ENCODE results near the gene HSPB8.
A peak's percentile ranks its signal among the peaks of the same experiment; 100 is the strongest.

Gene HSPB8

DNA sequence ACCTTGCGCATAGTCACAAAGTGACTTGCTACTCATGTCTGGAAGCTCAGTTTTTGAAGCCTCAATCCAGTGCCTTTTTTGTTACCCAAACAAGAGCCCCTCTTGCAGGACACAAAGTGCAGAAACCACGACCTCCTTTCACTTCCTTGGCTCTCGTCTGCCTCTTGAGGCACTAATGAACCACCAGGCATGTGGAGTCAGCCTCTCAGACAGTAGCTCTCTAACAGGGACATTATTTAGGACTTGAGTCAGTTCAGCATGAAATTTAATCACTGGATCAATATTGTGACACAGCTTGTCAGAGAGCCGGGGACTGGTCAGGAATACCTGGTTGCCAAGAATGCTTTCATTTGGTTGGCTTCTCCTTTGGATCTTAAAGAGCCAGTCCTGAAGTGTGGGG lies 46.7 kb downstream of the HSPB8 start:
- H3K4me3 ChIP-seq (ENCODE audit: low read depth, low read length) = no peak overlapping the region
- TF ChIP-seq, protein P1, sequence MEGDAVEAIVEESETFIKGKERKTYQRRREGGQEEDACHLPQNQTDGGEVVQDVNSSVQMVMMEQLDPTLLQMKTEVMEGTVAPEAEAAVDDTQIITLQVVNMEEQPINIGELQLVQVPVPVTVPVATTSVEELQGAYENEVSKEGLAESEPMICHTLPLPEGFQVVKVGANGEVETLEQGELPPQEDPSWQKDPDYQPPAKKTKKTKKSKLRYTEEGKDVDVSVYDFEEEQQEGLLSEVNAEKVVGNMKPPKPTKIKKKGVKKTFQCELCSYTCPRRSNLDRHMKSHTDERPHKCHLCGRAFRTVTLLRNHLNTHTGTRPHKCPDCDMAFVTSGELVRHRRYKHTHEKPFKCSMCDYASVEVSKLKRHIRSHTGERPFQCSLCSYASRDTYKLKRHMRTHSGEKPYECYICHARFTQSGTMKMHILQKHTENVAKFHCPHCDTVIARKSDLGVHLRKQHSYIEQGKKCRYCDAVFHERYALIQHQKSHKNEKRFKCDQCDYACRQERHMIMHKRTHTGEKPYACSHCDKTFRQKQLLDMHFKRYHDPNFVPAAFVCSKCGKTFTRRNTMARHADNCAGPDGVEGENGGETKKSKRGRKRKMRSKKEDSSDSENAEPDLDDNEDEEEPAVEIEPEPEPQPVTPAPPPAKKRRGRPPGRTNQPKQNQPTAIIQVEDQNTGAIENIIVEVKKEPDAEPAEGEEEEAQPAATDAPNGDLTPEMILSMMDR (IDR thresholded peaks at IDR 0.05; ENCODE audit: low read depth, low read length) = no peak

DNA sequence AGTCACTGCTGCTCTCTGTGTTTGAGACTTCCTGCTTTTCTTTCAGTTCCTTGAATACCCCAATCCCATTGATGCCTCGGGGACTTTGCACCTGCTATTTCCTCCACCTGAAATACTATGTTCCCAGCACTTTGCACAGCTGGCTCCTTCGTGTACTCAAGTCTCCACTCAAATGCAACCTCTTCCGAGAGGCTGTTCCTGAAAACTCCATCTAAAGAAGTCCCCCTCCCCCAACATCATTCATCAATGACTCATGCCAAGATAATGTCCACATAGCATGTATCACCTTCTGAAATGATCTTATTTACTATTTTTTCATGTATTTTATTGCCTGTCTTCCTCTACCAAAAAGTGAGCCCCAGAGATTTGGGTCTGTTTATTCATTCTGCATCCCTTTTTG lies 48.6 kb downstream of the HSPB8 start:
- no peak overlapping the region for H3K4me3 ChIP-seq (ENCODE audit: low read depth, low read length)
- TF ChIP-seq, protein P1 (IDR thresholded peaks at IDR 0.05; ENCODE audit: low read depth, low read length) = no peak

DNA sequence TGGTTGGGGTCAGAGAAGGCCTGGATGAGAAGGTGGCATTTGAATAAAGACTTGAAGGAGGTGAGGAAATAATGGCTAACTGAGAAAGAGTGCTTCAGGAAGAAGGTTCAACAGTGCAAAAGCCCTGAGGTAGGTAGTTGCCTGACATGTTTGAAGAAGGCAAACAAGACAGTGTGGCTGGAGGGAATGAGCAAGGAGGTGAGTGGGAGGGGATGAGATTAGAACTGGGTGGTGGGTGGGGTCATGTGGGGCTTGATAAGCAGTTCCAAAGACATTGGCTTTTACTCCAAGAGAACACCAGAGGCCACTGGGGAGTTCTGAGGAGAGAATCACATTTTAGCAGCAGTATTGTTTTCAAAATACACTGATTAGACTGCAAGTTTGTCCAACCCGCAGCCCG lies 50.5 kb downstream of the HSPB8 start:
- H3K4me3 ChIP-seq (ENCODE audit: low read depth, low read length) = no peak overlapping the region
- TF ChIP-seq, protein P1 (IDR thresholded peaks at IDR 0.05; ENCODE audit: low read depth, low read length) = no peak

DNA sequence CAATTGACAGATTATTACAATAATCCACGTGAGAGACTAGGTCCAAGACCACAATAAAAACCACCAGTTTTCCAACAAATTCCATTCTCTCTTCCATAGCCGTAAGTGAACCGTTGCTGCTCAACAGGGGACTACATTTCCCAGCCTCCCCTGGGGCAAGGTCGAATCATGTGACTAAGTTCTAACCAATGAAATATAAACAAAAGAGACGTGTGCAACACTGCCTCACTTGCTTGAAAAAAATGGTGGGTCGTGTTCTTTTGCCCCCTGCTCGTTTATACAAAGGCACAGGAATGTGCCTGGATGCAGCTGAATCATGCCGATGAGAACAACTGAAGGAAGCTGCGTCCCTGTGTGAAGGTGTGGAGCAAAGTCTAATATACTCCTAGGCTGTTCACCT lies 51.1 kb downstream of the HSPB8 start:
- TF ChIP-seq, protein P1 (IDR thresholded peaks at IDR 0.05; ENCODE audit: low read depth, low read length) = no peak
- H3K4me3 ChIP-seq (ENCODE audit: low read depth, low read length) = 0 out of 2 replicates have a peak overlapping the region, but pooled peaks have one; percentile 19

DNA sequence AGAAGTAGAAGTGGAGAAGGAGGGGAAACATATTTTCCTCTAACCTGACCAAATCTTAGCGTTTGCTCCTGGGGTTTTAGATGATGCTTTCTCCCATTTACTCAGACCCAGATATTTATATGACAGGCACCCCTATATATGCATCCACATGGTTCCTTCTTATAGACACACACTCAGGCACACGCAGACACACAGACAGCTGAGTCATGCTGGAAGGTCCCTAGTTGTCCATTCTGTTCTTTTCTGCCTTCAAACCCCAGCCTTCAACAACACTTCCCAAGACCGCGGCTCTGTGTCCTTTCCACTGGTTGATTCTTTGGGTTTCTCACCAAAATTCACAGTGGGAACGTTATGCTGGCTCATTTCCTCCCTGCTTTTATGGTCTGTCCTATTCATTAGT lies 52.1 kb downstream of the HSPB8 start:
- TF ChIP-seq, protein P1 (IDR thresholded peaks at IDR 0.05; ENCODE audit: low read depth, low read length) = no peak
- no peak overlapping the region for H3K4me3 ChIP-seq (ENCODE audit: low read depth, low read length)

DNA sequence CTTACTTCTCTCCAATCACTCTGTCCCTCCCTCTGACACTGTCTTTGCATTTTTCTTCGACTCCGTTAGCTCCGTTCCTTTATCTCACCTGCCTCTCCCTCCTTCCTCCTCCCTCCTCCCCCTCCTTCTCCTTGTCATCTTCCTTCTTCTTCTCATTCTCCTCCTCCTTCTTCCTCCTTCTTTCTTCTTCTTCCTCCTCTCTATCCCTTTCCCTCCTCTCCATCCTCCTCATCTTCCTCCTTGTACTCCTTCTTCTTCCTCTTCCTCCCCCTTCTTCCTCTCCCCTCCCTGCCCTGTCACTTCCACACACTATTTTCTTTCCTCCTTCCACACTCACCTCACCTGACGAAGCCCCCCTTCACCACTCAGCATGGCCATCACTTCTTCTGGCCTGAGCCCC lies 53.0 kb downstream of the HSPB8 start:
- no peak overlapping the region for H3K4me3 ChIP-seq (ENCODE audit: low read depth, low read length)
- TF ChIP-seq, protein P1 (IDR thresholded peaks at IDR 0.05; ENCODE audit: low read depth, low read length) = no peak

DNA sequence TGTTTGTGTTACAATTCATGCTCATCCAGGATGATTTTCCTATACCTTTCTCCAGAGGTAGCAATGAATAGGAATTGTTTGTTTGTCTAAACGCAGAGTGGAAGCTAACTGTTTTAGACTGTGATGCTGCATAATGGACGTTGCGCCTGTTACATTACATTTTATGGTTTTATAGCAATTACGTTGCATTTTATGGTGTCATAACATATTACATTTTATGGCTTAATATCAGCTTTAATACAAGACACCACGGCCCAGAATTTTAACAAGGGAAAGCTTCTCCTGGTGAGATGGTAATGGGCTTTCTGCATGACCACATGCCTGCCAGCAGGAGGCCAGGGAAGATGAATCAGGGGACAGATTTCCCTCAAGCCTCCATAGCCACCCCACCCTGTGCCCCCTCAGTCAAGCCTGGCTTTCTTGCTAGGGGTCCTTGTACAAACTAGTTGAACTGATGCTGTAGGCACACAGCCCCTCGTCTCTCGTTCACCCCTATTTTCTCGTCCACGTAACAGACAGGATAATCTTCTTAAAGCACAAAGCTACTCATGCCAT lies 56.5 kb downstream of the HSPB8 start:
- TF ChIP-seq, protein P1 (IDR thresholded peaks at IDR 0.05; ENCODE audit: low read depth, low read length) = 0 out of 2 replicates have a peak, but pooled peaks have one; percentile 8
- no peak overlapping the region for H3K4me3 ChIP-seq (ENCODE audit: low read depth, low read length)
